Astrocyte of the cerebellum (primary cell): ENCODE measurements around the gene TTLL12.

ENCODE experiments used
- DNase-seq: peaks from one replicate; pipeline ENCODE4 v3.0.0-alpha.2; 2011; ENCODE audit warnings: low read depth
- H3K4me3 ChIP-seq: 2 replicates; pipeline ENCODE4 v1.5.1; 2011; ENCODE audit warnings: mild to moderate bottlenecking, low read depth, low read length, moderate library complexity
- CTCF ChIP-seq: IDR thresholded peaks from 2 replicates; pipeline ENCODE4 v1.5.1; 2012; ENCODE audit warnings: low read length, low read depth, moderate library complexity, mild to moderate bottlenecking; ENCODE audit errors: missing control alignments
- in situ Hi-C: cut with HindIII; loops from 2 replicates; pipeline ENCODE4 v1.10.0; 2017; ENCODE audit warnings: low sequenced_read_pairs

The TTLL12 gene

GRCh38 chr22:43200555-43200954, 13.6 kb upstream of the TTLL12 start:
- in situ Hi-C loops = no loop called here
- no peak for DNase-seq
- H3K4me3 ChIP-seq = no peak overlapping the region
- TF ChIP-seq CTCF = no peak

GRCh38 chr22:43200031-43200430, 13.1 kb upstream of the TTLL12 start:
- H3K4me3 ChIP-seq = no peak overlapping the region
- in situ Hi-C loops = no loop called here
- TF ChIP-seq CTCF = no peak
- no peak for DNase-seq

GRCh38 chr22:43199541-43199940, 12.6 kb upstream of the TTLL12 start:
- no peak for DNase-seq

GRCh38 chr22:43198936-43199335, 12.0 kb upstream of the TTLL12 start:
- in situ Hi-C loops = no loop called here
- no peak for DNase-seq
- TF ChIP-seq CTCF = no peak
- no peak overlapping the region for H3K4me3 ChIP-seq

More at GRCh38 chr22:43199541-43199940, 12.6 kb upstream of the TTLL12 start:
- no peak overlapping the region for H3K4me3 ChIP-seq
- in situ Hi-C loops = no loop called here
- TF ChIP-seq CTCF = no peak

GRCh38 chr22:43198126-43198525, 11.2 kb upstream of the TTLL12 start:
- TF ChIP-seq CTCF = no peak
- DNase-seq = no peak
- in situ Hi-C loops = no loop called here
- no peak overlapping the region for H3K4me3 ChIP-seq

GRCh38 chr22:43197271-43197941, 10.5 kb upstream of the TTLL12 start:
- no peak overlapping the region for H3K4me3 ChIP-seq
- DNase-seq = no peak
- in situ Hi-C loops = no loop called here
- TF ChIP-seq CTCF = no peak
